CD4-positive, alpha-beta T cell (primary cell): ENCODE data around the gene TCIRG1. TPM values are rescaled to one million over a fixed set of nuclear protein-coding genes. Genes with fewer than 3 reads are reported as not detected.

Experiments
- ATAC-seq: fragments of 200-7000 bp; cut with Tn5 transposase; one replicate; pipeline ENCODE4 v1.10.0; 2022; ENCODE audit warnings: mild to moderate bottlenecking; ENCODE audit not compliant: poor library complexity
- CTCF ChIA-PET: fragments of 350-600 bp; sonication (Branson Sonifier 250); formaldehyde crosslinking; loops from one replicate; lab custom pipeline; 2021; ENCODE audit warnings: antibody characterized with exemption, inconsistent platforms; lab: Charles Lee
- POLR2A ChIA-PET: fragments of 350-600 bp; sonication (Branson Sonifier 250); formaldehyde crosslinking; loops from one replicate; lab custom pipeline; 2021; ENCODE audit warnings: antibody characterized with exemption, inconsistent platforms; lab: Charles Lee
- DNase-seq, 14 experiments: peaks; one replicate each; pipeline ENCODE4 v3.0.0-alpha.2; 2013 to 2020; ENCODE audit warnings: mixed read lengths in 2 of 14
- H3K27ac ChIP-seq, 2 donors: one replicate each; pipeline versions ENCODE4 v1.5.1 to v1.7.0; 2013; ENCODE audit warnings: low read length in 2 of 2, low read depth in 1 of 2, mild to moderate bottlenecking in 1 of 2
- H3K27me3 ChIP-seq, 2 experiments: 1 replicate in 1 of 2; 2 replicates in 1 of 2; pipeline versions ENCODE4 v1.6.1 to v1.7.0; 2013; ENCODE audit warnings: low read length in 2 of 2, control low read depth in 1 of 2, mild to moderate bottlenecking in 1 of 2, moderate library complexity in 1 of 2; ENCODE audit not compliant: insufficient read depth in 2 of 2, control insufficient read depth in 1 of 2
- H3K36me3 ChIP-seq: one replicate; pipeline ENCODE4 v1.6.1; 2013; ENCODE audit warnings: low read length, control low read depth; ENCODE audit not compliant: insufficient read depth
- H3K4me1 ChIP-seq: one replicate; pipeline ENCODE4 v1.6.1; 2013; ENCODE audit warnings: low read length, control low read depth; ENCODE audit not compliant: insufficient read depth
- H3K4me3 ChIP-seq: one replicate; pipeline ENCODE4 v1.5.1; 2013; ENCODE audit warnings: mild to moderate bottlenecking, low read length, moderate library complexity
- H3K9me3 ChIP-seq, 2 experiments: 1 replicate in 1 of 2; 2 replicates in 1 of 2; pipeline versions ENCODE4 v1.6.1 to v1.7.0; 2013; ENCODE audit warnings: low read length in 2 of 2, mild to moderate bottlenecking in 2 of 2, control low read depth in 1 of 2, moderate library complexity in 1 of 2; ENCODE audit not compliant: control insufficient read depth in 1 of 2, insufficient read depth in 1 of 2
- H3K27ac Mint-ChIP-seq: one replicate; pipeline ENCODE4 v1.8.0; 2020; ENCODE audit warnings: mixed read lengths
- H3K27me3 Mint-ChIP-seq: one replicate; pipeline ENCODE4 v1.8.0; 2021; ENCODE audit warnings: mixed read lengths
- H3K36me3 Mint-ChIP-seq: one replicate; pipeline ENCODE4 v1.8.0; 2021; ENCODE audit warnings: low read depth, mixed read lengths
- H3K4me1 Mint-ChIP-seq: one replicate; pipeline ENCODE4 v1.8.0; 2021; ENCODE audit warnings: low read depth, mixed read lengths
- H3K4me3 Mint-ChIP-seq: one replicate; pipeline ENCODE4 v1.8.0; 2020; ENCODE audit warnings: mild to moderate bottlenecking, mixed read lengths
- H3K9me3 Mint-ChIP-seq: one replicate; pipeline ENCODE4 v1.8.0; 2020; ENCODE audit warnings: mixed read lengths
- intact Hi-C, 2 experiments: fragments of 100-400 bp; cut with DNase I in 1 of 2; cut with micrococcal nuclease in 1 of 2; formaldehyde crosslinking; loops; one replicate each; pipeline versions ENCODE4 v1.15.1 to v1.9.0; 2023 to 2025; cut with DNase I, micrococcal nuclease
- total RNA-seq, 174 experiments: library from RNA in 2 of 174; stranded (reverse) in 2 of 174; gene quantifications; one replicate each; pipeline ENCODE4 v1.2.3 and lab custom pipeline; 2021 to 2026
- TF ChIP-seq, protein P1 (sequence below): fragments of 200-600 bp; IDR thresholded peaks from one replicate; pipeline ENCODE4 v1.8.0; 2022; ENCODE audit warnings: antibody characterized with exemption, mild to moderate bottlenecking

The TCIRG1 gene
- total RNA-seq, 2 experiments from 2014 or later: 202 to 207 TPM

DNA sequence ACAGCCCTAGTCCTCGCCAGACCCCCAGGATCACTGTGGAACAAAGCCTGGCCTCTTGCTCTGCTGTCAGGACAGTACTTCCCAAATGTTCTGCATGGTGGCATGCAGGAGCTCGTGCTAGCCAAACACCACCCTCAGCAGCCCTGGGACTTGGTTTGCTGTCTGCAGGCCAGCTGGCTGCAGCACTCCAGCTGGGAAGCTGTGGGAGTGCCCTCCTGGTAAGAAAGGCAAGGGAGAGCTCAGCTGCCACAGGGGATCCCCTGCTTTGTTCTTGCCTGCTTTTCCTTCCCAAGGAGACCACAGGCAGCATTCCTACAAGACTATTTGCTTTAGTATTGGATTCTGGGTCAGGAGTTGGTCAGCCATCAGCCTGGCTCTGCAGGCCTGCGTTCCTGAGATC, 27.9 kb downstream of the TCIRG1 start:
- Mint-ChIP-seq H3K9me3 (no peaks in the 10 kb centered on the region), H3K36me3 (peaks cover 39% of the 10 kb centered on the region), H3K4me3 (no peak overlapping the region), H3K4me1 (no peaks in the 10 kb centered on the region), H3K27ac (no peak overlapping the region), H3K27me3 (no peaks in the 10 kb centered on the region)
- no peaks in the 10 kb centered on the region for H3K27me3 ChIP-seq
- no peaks in the 10 kb centered on the region for H3K9me3 ChIP-seq
- ATAC-seq (no peak), DNase-seq (peak in 1 of 14 experiments; percentile 1)
- POLR2A ChIA-PET: no interaction called here
- no peak overlapping the region for H3K27ac ChIP-seq
- H3K4me3 ChIP-seq: no peak overlapping the region
- H3K36me3 ChIP-seq: no peaks in the 10 kb centered on the region
- no peaks in the 10 kb centered on the region for H3K4me1 ChIP-seq
- CTCF ChIA-PET: no interaction called here
- intact Hi-C loops: no loop called here
- TF ChIP-seq, protein P1, sequence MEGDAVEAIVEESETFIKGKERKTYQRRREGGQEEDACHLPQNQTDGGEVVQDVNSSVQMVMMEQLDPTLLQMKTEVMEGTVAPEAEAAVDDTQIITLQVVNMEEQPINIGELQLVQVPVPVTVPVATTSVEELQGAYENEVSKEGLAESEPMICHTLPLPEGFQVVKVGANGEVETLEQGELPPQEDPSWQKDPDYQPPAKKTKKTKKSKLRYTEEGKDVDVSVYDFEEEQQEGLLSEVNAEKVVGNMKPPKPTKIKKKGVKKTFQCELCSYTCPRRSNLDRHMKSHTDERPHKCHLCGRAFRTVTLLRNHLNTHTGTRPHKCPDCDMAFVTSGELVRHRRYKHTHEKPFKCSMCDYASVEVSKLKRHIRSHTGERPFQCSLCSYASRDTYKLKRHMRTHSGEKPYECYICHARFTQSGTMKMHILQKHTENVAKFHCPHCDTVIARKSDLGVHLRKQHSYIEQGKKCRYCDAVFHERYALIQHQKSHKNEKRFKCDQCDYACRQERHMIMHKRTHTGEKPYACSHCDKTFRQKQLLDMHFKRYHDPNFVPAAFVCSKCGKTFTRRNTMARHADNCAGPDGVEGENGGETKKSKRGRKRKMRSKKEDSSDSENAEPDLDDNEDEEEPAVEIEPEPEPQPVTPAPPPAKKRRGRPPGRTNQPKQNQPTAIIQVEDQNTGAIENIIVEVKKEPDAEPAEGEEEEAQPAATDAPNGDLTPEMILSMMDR: no peak

DNA sequence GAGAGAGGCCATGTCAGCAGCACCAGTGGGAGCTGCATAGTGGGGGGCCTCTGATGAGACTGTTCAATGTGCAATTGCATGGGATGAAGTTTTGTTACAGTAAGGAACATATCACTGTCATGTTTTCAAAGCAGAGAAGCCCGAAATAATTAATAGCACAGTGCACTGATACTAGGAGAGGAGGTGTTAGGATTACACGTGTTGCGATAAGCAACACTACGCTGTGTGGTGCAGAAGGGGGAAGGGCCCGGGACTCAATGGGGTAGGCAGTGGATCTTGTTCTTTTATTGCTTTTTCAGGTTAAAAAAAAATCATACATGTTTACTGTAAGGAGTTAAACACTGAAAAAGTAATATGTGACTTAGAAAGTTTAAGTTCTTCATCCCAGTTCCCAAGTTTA, 29.2 kb downstream of the TCIRG1 start:
- H3K36me3 ChIP-seq: no peaks in the 10 kb centered on the region

DNA sequence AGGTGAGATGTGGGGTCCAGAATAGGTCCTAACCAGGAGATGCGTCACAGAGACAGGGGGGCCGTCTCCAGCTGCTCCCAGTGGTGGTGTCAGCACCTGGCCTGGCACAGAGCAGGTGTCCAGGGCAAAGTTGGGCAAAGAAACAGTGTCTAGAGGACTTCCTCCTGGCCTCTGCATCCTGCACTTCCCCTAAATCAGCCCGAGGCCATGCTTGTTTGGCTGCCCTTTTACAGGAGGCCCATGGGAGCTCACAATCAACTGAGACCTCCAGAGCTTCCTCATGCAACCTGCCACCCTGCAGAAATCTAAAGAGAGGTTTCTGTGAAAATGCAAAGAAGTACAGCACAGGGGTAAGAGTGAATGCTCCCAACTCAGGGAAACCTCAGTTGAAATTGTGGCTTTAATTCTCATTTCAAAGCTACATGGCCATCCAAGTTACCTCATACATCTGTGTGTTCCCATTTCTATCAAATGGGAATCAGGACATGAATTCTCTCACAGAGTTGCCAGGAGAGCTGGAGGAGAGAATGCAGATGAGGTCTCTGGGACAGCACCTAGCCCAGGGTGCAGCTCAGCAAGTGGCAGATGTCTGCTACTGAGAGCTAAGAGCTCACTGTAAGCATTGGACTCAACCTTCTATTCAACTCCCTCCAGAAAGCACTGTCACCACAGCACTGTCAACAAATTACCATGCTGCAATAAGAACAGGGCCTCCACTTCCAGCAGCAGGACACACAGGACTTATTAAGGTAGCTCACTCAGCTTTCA, 32.6 kb downstream of the TCIRG1 start:
- DNase-seq (no peak), ATAC-seq (no peak)
- intact Hi-C loops: no loop called here
- Mint-ChIP-seq H3K27ac (no peak overlapping the region), H3K36me3 (peaks cover 41% of the 10 kb centered on the region), H3K4me1 (no peaks in the 10 kb centered on the region), H3K9me3 (no peaks in the 10 kb centered on the region), H3K27me3 (no peaks in the 10 kb centered on the region), H3K4me3 (no peak overlapping the region)
- Histone ChIP-seq H3K36me3 (no peaks in the 10 kb centered on the region), H3K27ac (no peak overlapping the region), H3K27me3 (no peaks in the 10 kb centered on the region), H3K9me3 (no peaks in the 10 kb centered on the region), H3K4me1 (no peaks in the 10 kb centered on the region), H3K4me3 (no peak overlapping the region)
- ChIA-PET POLR2A (no interaction called here), CTCF (no interaction called here)
- TF ChIP-seq, protein P1: no peak

More for the DNA sequence above, 29.2 kb downstream of the TCIRG1 start:
- Mint-ChIP-seq H3K36me3 (peaks cover 36% of the 10 kb centered on the region), H3K4me3 (no peak overlapping the region), H3K4me1 (no peaks in the 10 kb centered on the region), H3K27ac (no peak overlapping the region), H3K9me3 (no peaks in the 10 kb centered on the region), H3K27me3 (no peaks in the 10 kb centered on the region)
- no peak for DNase-seq
- ATAC-seq: no peak
- ChIA-PET POLR2A (no interaction called here), CTCF (no interaction called here)
- Histone ChIP-seq H3K27me3 (no peaks in the 10 kb centered on the region), H3K9me3 (no peaks in the 10 kb centered on the region), H3K4me3 (no peak overlapping the region), H3K4me1 (no peaks in the 10 kb centered on the region), H3K27ac (no peak overlapping the region)
- intact Hi-C loops: no loop called here
- TF ChIP-seq, protein P1: no peak
